Smooth muscle cell of the pulmonary artery (primary cell): ENCODE data around the gene VPREB3. TPM values are rescaled to one million over a fixed set of nuclear protein-coding genes. Genes with fewer than 3 reads are reported as not detected.

Experiments
- total RNA-seq: library from RNA; depleted of rRNA; stranded (reverse); fragments of >200 nt; gene quantifications from 2 replicates; pipeline ENCODE4 v1.2.3, GENCODE V29; 2014

The VPREB3 gene
- total RNA-seq = not detected in 2 replicates

GRCh38 chr22:23754220-23754919, at the start of gene VPREB3:
TSS of gene VPREB3 (minus strand) at chr22:23754425. CDS start at chr22:23754363, 62 bp downstream.

DNA sequence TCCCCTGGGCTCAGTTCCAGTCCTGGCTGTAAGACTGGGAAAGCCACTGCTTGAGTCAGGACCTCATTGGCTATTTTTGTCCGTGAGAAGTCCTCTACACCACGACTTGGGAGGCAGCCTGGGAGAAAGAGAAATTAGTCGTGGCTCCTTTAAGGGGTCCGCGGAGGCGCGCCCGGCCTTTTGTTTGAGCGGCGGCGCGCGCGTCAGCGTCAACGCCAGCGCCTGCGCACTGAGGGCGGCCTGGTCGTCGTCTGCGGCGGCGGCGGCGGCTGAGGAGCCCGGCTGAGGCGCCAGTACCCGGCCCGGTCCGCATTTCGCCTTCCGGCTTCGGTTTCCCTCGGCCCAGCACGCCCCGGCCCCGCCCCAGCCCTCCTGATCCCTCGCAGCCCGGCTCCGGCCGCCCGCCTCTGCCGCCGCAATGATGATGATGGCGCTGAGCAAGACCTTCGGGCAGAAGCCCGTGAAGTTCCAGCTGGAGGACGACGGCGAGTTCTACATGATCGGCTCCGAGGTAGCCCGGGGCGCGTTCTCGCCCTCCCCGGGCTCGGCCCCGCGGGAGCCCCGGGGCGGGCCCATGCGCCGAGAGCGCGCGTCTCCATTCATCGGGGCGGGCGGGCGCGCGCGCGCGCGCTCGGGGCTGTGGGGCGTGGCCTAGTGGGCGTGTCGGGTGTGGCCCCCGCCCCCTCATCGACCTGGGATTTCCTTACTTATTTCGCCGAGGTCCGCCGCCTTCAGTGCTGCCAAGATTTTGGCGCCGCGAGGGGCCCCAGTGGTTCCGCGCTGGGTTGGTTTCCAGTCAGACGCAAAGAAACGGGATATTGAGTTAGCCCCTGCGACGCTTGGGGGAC, 32.8 kb upstream of the VPREB3 start, which contains the start of gene SMARCB1:
SMARCB1 (plus strand) TSS at position 215 of the 848 bp plus-strand sequence; CDS start at position 419, 204 bp downstream.

DNA sequence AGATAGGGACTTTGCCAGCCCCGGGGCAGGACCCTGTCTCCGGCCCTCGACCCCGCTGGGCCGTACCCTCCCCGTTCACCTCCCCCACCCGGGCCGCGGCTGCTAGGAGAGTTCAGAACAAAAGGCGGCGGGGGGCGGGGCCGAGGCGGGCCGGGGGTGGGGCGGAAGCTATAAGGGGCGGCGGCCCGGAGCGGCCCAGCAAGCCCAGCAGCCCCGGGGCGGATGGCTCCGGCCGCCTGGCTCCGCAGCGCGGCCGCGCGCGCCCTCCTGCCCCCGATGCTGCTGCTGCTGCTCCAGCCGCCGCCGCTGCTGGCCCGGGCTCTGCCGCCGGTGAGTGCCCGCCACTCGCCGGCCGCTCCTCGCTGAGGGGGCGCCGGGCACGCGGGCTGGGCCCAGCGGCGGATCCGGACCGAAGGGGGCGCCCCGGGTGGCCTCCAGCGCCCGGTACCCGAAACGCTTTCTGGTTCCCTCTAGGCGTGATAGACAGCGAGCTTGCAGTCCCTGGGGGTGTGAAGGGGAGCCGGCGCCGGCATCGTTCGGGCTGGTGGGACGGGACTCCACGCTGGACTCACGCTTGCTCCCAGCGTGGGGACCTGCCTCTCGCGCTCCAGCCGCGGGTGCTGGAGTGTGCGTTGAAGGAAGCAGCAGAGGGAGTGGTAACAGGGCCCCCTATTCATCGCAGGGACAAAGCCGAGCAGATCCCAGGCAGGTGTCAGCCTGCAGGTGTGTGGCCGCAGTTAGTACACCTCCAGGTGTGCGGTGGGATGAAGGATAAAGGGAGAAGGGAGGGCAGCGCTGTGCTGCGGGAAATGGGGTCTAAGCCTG, 18.6 kb upstream of the VPREB3 start, which contains the start of gene MMP11:
MMP11 (plus strand) TSS at position 201 of the 825 bp plus-strand sequence; CDS start at position 223, 22 bp downstream.

GRCh38 chr22:23767673-23768548, 13.7 kb upstream of the VPREB3 start, which contains the start of gene CHCHD10:
TSS of gene CHCHD10 (minus strand) at chr22:23767972. CDS start at chr22:23767874, 98 bp downstream.

DNA sequence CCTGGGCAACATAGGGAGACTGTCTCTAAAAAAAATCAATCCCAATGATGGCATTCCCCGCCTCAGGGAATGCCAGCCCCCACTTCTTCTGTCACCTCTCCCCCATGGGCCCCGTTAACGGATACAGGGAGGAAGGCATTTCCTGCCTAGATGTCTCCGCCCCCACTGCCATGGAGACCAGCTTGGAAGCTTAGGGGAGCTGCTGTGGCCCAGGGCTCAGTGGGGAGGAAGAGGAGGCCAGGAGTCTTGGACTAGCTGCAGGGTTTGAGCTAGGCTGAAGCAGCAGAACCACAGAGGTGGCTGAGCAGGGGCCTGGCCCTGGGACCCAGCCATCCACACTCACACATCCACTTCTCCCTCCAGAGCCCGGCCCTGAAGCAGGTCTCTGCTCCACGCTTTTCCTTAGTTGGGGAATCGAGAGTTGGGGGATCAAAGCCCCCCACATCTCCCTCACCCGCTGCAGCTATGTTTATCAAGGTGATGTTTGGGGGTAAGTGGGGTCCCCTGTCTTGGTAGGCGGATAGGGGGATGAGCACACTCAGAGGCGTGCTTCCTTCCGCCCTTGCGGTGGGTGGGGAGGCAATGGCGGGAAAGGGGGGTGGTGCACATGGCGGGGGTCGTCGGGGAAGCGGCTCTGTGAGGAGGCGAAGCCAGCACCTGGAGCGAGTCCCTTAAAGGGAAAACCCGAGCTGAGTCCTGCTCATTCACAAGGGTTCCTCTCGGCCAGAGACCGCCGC, 8.8 kb upstream of the VPREB3 start, which contains the start of gene C22orf15:
C22orf15 (plus strand) TSS at position 149 of the 737 bp plus-strand sequence; CDS start at position 466, 317 bp downstream.

GRCh38 chr22:23750714-23751440, 3.3 kb downstream of the VPREB3 start, which contains the start of gene ZNF70:
TSS of gene ZNF70 (minus strand) at chr22:23751112. CDS start at chr22:23745140, 5,972 bp downstream.

Other genes with a start within 250 kb of the VPREB3 start
- gene IGLL1, start 174.1 kb downstream of the VPREB3 start, total RNA-seq = not detected in 2 replicates
- 0.17 and 0.26 TPM in 2 replicates for gene DRICH1, start 122.1 kb downstream of the VPREB3 start, total RNA-seq
- gene RGL4, start 63.4 kb downstream of the VPREB3 start, total RNA-seq = not detected in 2 replicates
- gene ZNF70, start 3.3 kb downstream of the VPREB3 start, total RNA-seq = 6.2 and 7.8 TPM in 2 replicates
- gene C22orf15, start 8.6 kb upstream of the VPREB3 start, total RNA-seq = 1.4 and 1.8 TPM in 2 replicates
- gene CHCHD10, start 13.5 kb upstream of the VPREB3 start, total RNA-seq = 8.6 and 10.8 TPM in 2 replicates
- gene MMP11, start 18.4 kb upstream of the VPREB3 start, total RNA-seq = 37.1 and 38.2 TPM in 2 replicates
- 31.9 and 32.0 TPM in 2 replicates for gene SMARCB1, start 32.5 kb upstream of the VPREB3 start, total RNA-seq
- 0.85 and 0.89 TPM in 2 replicates for gene DERL3, start 84.6 kb upstream of the VPREB3 start, total RNA-seq
- gene SLC2A11, start 103.5 kb upstream of the VPREB3 start, total RNA-seq = 13.4 and 19.0 TPM in 2 replicates
- gene MIF, start 140.0 kb upstream of the VPREB3 start, total RNA-seq = 361 and 389 TPM in 2 replicates
- gene GSTT2B, start 206.8 kb upstream of the VPREB3 start, total RNA-seq = 1.3 and 2.0 TPM in 2 replicates
- gene DDTL, start 212.5 kb upstream of the VPREB3 start, total RNA-seq = 0.76 and 0.85 TPM in 2 replicates
- gene DDT, start 220.0 kb upstream of the VPREB3 start, total RNA-seq = 115 and 165 TPM in 2 replicates
- gene GSTT2, start 225.7 kb upstream of the VPREB3 start, total RNA-seq = not detected in 2 replicates